PC-3 (cell line): ENCODE measurements around the gene C6orf89. TPM values are rescaled to one million over a fixed set of nuclear protein-coding genes. Genes with fewer than 3 reads are reported as not detected.

Source experiments
- ATAC-seq: fragments of 200-7000 bp; cut with Tn5 transposase; 2 replicates; pipeline ENCODE4 v1.9.1; 2020; ENCODE audit warnings: mild to moderate bottlenecking, moderate library complexity
- BruUV-seq: library from RNA; stranded (reverse); fragments of 400-500 nt; replicated peaks from 2 replicates; lab custom pipeline; 2021; lab: Mats Ljungman, UMichigan
- CTCF ChIA-PET: fragments of 300-600 bp; sonication (Branson Sonifier 250); formaldehyde crosslinking; loops from one replicate; lab custom pipeline; 2022; ENCODE audit warnings: antibody characterized with exemption; lab: Charles Lee
- POLR2A ChIA-PET: fragments of 300-600 bp; sonication (Branson Sonifier 250); formaldehyde crosslinking; loops from one replicate; lab custom pipeline; 2022; ENCODE audit warnings: antibody characterized with exemption; ENCODE audit not compliant: unreplicated experiment; lab: Charles Lee
- DNase-seq: peaks from one replicate; pipeline ENCODE4 v3.0.0-alpha.2; 2015
- H2AFZ ChIP-seq: fragments of 300-600 bp; sonication (generic); 2 replicates; pipeline ENCODE4 v1.6.0; 2016; ENCODE audit warnings: antibody characterized with exemption, low read length
- H3F3A ChIP-seq: fragments of 300-600 bp; sonication (generic); one replicate; pipeline ENCODE4 v1.6.0; 2017; ENCODE audit warnings: antibody characterized with exemption, low read length, control low read depth, mild to moderate bottlenecking; ENCODE audit not compliant: unreplicated experiment
- H3K27ac ChIP-seq: fragments of 300-600 bp; sonication (generic); 2 replicates; pipeline ENCODE4 v1.5.1; 2016; ENCODE audit warnings: mild to moderate bottlenecking, low read length
- H3K27me3 ChIP-seq: fragments of 300-600 bp; sonication (generic); 2 replicates; pipeline ENCODE4 v1.6.1; 2016; ENCODE audit warnings: low read length, mixed read lengths
- H3K36me3 ChIP-seq: fragments of 300-600 bp; sonication (generic); 2 replicates; pipeline ENCODE4 v1.6.1; 2016; ENCODE audit warnings: low read depth, mixed run types, low read length, mixed read lengths
- H3K4me1 ChIP-seq: fragments of 300-600 bp; sonication (generic); 2 replicates; pipeline ENCODE4 v1.5.1; 2016; ENCODE audit warnings: low read length; ENCODE audit not compliant: insufficient read depth
- H3K4me2 ChIP-seq: fragments of 300-600 bp; sonication (generic); 2 replicates; pipeline ENCODE4 v1.6.0; 2016; ENCODE audit warnings: low read length
- H3K4me3 ChIP-seq: fragments of 300-600 bp; sonication (generic); 2 replicates; pipeline ENCODE4 v1.5.1; 2016; ENCODE audit warnings: mild to moderate bottlenecking, low read length, mixed read lengths
- H3K79me2 ChIP-seq: fragments of 300-600 bp; sonication (generic); 2 replicates; pipeline ENCODE4 v1.6.1; 2017; ENCODE audit warnings: low read length, mixed read lengths
- H3K9ac ChIP-seq: fragments of 300-600 bp; sonication (generic); 2 replicates; pipeline ENCODE4 v1.6.0; 2016; ENCODE audit warnings: mild to moderate bottlenecking, low read length
- H3K9me2 ChIP-seq: fragments of 300-600 bp; sonication (generic); replicated peaks from 2 replicates; pipeline ENCODE4 v1.6.1; 2016; ENCODE audit warnings: mixed run types, low read length, mixed read lengths
- H3K9me3 ChIP-seq: fragments of 300-600 bp; sonication (generic); 2 replicates; pipeline ENCODE4 v1.6.1; 2016; ENCODE audit warnings: low read length, mixed read lengths
- H4K20me1 ChIP-seq: fragments of 300-600 bp; sonication (generic); 2 replicates; pipeline ENCODE4 v1.6.1; 2016; ENCODE audit warnings: low read length, mixed read lengths
- CTCF ChIP-seq: fragments of 300-600 bp; sonication (generic); conservative IDR thresholded peaks from 2 replicates; pipeline ENCODE4 v1.5.1; 2017; ENCODE audit warnings: antibody characterized with exemption, low read depth, mild to moderate bottlenecking, low read length
- EZH2 ChIP-seq: fragments of 300-600 bp; sonication (generic); IDR thresholded peaks from one replicate; pipeline ENCODE4 v1.6.1; 2017; ENCODE audit warnings: antibody characterized with exemption, mild to moderate bottlenecking, low read length; ENCODE audit not compliant: unreplicated experiment
- EZH2phosphoT487 ChIP-seq: fragments of 300-600 bp; sonication (generic); IDR thresholded peaks from 2 replicates; pipeline ENCODE4 v1.6.1; 2018; ENCODE audit warnings: mild to moderate bottlenecking, antibody characterized with exemption, low read length, borderline replicate concordance
- intact Hi-C: fragments of 100-400 bp; cut with micrococcal nuclease; formaldehyde crosslinking; loops from 2 replicates; pipeline ENCODE4 v1.9.0; 2023
- total RNA-seq: library from RNA; depleted of rRNA; stranded (reverse); fragments of >200 nt; gene quantifications from 2 replicates; pipeline ENCODE4 v1.2.3, GENCODE V29; 2014

C6orf89 gene
- total RNA-seq, 1 experiment from 2014 or later, result 27.8 TPM

DNA sequence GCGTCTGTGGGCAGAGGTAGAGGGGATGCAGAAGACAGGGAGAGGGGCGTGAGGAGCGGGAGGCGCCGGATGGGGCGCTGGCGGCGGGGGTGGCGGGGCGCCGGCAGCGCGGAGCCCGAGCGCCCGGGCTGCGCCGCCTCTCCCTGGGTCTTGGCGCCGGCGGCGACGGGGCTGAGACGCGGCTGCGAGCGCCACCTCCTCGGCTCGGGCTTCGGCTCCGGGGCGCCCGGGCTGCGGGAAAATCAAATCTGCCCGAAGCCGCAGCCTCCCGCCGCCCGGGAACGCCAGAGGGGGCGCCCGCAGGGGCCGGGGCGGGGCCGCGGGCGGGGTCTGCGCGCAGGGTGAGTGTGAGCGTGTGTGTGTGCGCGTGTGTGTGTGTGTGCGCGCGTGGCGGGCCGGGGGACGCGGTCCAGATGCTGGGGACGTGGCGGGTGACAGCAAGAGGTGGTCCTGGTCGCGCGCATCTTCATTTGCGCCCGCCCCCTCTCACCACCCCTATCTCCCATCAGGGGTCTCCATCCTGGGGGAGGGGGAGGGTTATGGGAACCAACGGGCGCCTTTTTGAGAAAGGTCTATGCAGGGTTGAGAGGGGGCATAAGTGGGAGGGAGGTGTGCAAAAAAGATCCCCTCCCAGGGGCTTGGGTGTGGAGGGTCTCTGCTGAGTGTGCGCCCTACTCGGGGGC, 45.9 kb upstream of the C6orf89 start:
- Histone ChIP-seq H3F3A (no peaks in the 10 kb centered on the region), H3K9ac (no peak overlapping the region), H3K79me2 (no peaks in the 10 kb centered on the region), H3K27me3 (peaks cover 21% of the 10 kb centered on the region), H4K20me1 (no peaks in the 10 kb centered on the region), H3K4me3 (peak overlapping the region; percentile 59), H3K36me3 (no peaks in the 10 kb centered on the region), H3K4me1 (peaks cover 5% of the 10 kb centered on the region; the same call in 1 of the 2 replicates), H3K27ac (no peak overlapping the region), H2AFZ (peak overlapping the region; percentile 61), H3K4me2 (peak overlapping the region; percentile 74), H3K9me3 (no peaks in the 10 kb centered on the region), H3K9me2 (no peaks in the 10 kb centered on the region)
- TF ChIP-seq EZH2 (no peak), CTCF (peak; percentile 19; the same call in 1 of the 2 replicates)
- DNase-seq (peak; percentile 22), ATAC-seq (peak; percentile 56)
- BruUV-seq, result no TSS peak
- ChIA-PET POLR2A (no interaction called here), CTCF (no interaction called here)
- intact Hi-C loops, result no loop called here

- no TSS peak for BruUV-seq
- Histone ChIP-seq H3K4me2 (peak overlapping the region; percentile 74), H3K9ac (no peak overlapping the region), H4K20me1 (no peaks in the 10 kb centered on the region), H3K9me3 (no peaks in the 10 kb centered on the region), H2AFZ (peak overlapping the region; percentile 61; the same call in 1 of the 2 replicates), H3K79me2 (no peaks in the 10 kb centered on the region), H3K9me2 (no peaks in the 10 kb centered on the region), H3K4me1 (peaks cover 5% of the 10 kb centered on the region; the same call in 1 of the 2 replicates), H3K27ac (no peak overlapping the region), H3F3A (no peaks in the 10 kb centered on the region), H3K27me3 (peaks cover 21% of the 10 kb centered on the region), H3K36me3 (no peaks in the 10 kb centered on the region), H3K4me3 (peak overlapping the region; percentile 59; the same call in 1 of the 2 replicates)
- CTCF ChIA-PET, result no interaction called here
- TF ChIP-seq EZH2, result no peak
- no peak for TF ChIP-seq CTCF
- no peak for TF ChIP-seq EZH2phosphoT487
- intact Hi-C loops, result no loop called here
- POLR2A ChIA-PET, result no interaction called here
- DNase-seq (no peak), ATAC-seq (peak; percentile 43)
Observed at GRCh38 chr6:36840432-36841403, 45.0 kb upstream of the C6orf89 start.
